Fibroblast of the conjunctiva (primary cell): Measurements from ENCODE around the gene ABCC10.
"Not testable (repeated sequence)": the region's sequence is repeated elsewhere in the genome, so short reads cannot be mapped to it uniquely, and the experiment has no call there.

Experiments
- DNase-seq: peaks from one replicate; pipeline ENCODE4 v3.0.0-alpha.2; 2010; ENCODE audit warnings: low read depth

Gene ABCC10

GRCh38 chr6:43444036-43444435 is 16.7 kb downstream of the ABCC10 start:
- DNase-seq, result peak; percentile 30

GRCh38 chr6:43444582-43444981 is 17.2 kb downstream of the ABCC10 start:
- no peak for DNase-seq

- DNase-seq, result no peak
Observed at GRCh38 chr6:43445576-43445975, 18.2 kb downstream of the ABCC10 start.

GRCh38 chr6:43447604-43448003 is 20.3 kb downstream of the ABCC10 start:
- no peak for DNase-seq

- no peak for DNase-seq
Observed at GRCh38 chr6:43448916-43449315, 21.6 kb downstream of the ABCC10 start.

GRCh38 chr6:43450699-43451131 is 23.4 kb downstream of the ABCC10 start:
- DNase-seq, result no peak

GRCh38 chr6:43451348-43451747 is 24.0 kb downstream of the ABCC10 start:
- no peak for DNase-seq

GRCh38 chr6:43451939-43452338 is 24.6 kb downstream of the ABCC10 start:
- no peak for DNase-seq

- DNase-seq, result no peak
Observed at GRCh38 chr6:43452896-43453295, 25.6 kb downstream of the ABCC10 start.

GRCh38 chr6:43453831-43454230 is 26.5 kb downstream of the ABCC10 start:
- no peak for DNase-seq

- no peak for DNase-seq
Observed at GRCh38 chr6:43454290-43454695, 27.0 kb downstream of the ABCC10 start.

- peak; percentile 74 for DNase-seq
Observed at GRCh38 chr6:43454696-43455530, 27.6 kb downstream of the ABCC10 start.

GRCh38 chr6:43455531-43456428 is 28.4 kb downstream of the ABCC10 start, which contains the start of gene DLK2:
Gene DLK2, minus strand, starts transcription at chr6:43455548. Its CDS starts 723 bp downstream, at chr6:43454825.
- DNase-seq, result no peak

GRCh38 chr6:43457643-43458042 is 30.3 kb downstream of the ABCC10 start:
- no peak for DNase-seq

- DNase-seq, result not testable (repeated sequence)
Observed at GRCh38 chr6:43458154-43458553, 30.8 kb downstream of the ABCC10 start.

GRCh38 chr6:43459535-43459934 is 32.2 kb downstream of the ABCC10 start:
- no peak for DNase-seq

- DNase-seq, result no peak
Observed at GRCh38 chr6:43460032-43460431, 32.7 kb downstream of the ABCC10 start.

- DNase-seq, result no peak
Observed at GRCh38 chr6:43461936-43462335, 34.6 kb downstream of the ABCC10 start.

GRCh38 chr6:43464337-43464736 is 37.0 kb downstream of the ABCC10 start:
- DNase-seq, result no peak

- DNase-seq, result no peak
Observed at GRCh38 chr6:43465948-43466347, 38.6 kb downstream of the ABCC10 start.

GRCh38 chr6:43467265-43467664 is 39.9 kb downstream of the ABCC10 start:
- not testable (repeated sequence) for DNase-seq

- DNase-seq, result no peak
Observed at GRCh38 chr6:43467752-43468151, 40.4 kb downstream of the ABCC10 start.

- DNase-seq, result no peak
Observed at GRCh38 chr6:43468240-43468639, 40.9 kb downstream of the ABCC10 start.
